ENCODE data around the gene ZNF107.

GRCh38 chr7:64687249-64687648 is 21.3 kb downstream of the ZNF107 start:
- no peak for TF ChIP-seq CTCF (IDR thresholded peaks at IDR 0.05)
- no peak for TF ChIP-seq EP300 (IDR thresholded peaks at IDR 0.05)
- TF ChIP-seq POLR2A (IDR thresholded peaks at IDR 0.05) = no peak

Data from tibial nerve (tissue), 4 donors.